Measurements from ENCODE around the gene OR10H4.

Gene OR10H4

GRCh38 chr19:15989889-15990288 lies 41.1 kb downstream of the OR10H4 start:
- TF ChIP-seq GATA3 (IDR thresholded peaks at IDR 0.05; ENCODE audit: low read depth, low read length) (no peak), GATA2 (IDR thresholded peaks at IDR 0.05; ENCODE audit: low read depth, low read length) (no peak)

GRCh38 chr19:15991602-15992001 lies 42.8 kb downstream of the OR10H4 start:
- no peak for TF ChIP-seq GATA3 (IDR thresholded peaks at IDR 0.05; ENCODE audit: low read depth, low read length)
- TF ChIP-seq GATA2 (IDR thresholded peaks at IDR 0.05; ENCODE audit: low read depth, low read length) = no peak

- TF ChIP-seq GATA2 (IDR thresholded peaks at IDR 0.05; ENCODE audit: low read depth, low read length) = no peak
- TF ChIP-seq GATA3 (IDR thresholded peaks at IDR 0.05; ENCODE audit: low read depth, low read length) = no peak
Measured at GRCh38 chr19:15992014-15992413, 43.2 kb downstream of the OR10H4 start.

GRCh38 chr19:15995536-15995935 lies 46.7 kb downstream of the OR10H4 start:
- TF ChIP-seq GATA2 (IDR thresholded peaks at IDR 0.05; ENCODE audit: low read depth, low read length) = no peak
- no peak for TF ChIP-seq GATA3 (IDR thresholded peaks at IDR 0.05; ENCODE audit: low read depth, low read length)

GRCh38 chr19:15998166-15998565 lies 49.4 kb downstream of the OR10H4 start:
- TF ChIP-seq GATA3 (IDR thresholded peaks at IDR 0.05; ENCODE audit: low read depth, low read length) (no peak), GATA2 (IDR thresholded peaks at IDR 0.05; ENCODE audit: low read depth, low read length) (no peak)
